Lower leg skin (tissue), 3 donors: ENCODE measurements around the gene FAIM2.

Source experiments
- CTCF ChIP-seq, 3 donors: fragments of 450-650 bp; IDR thresholded peaks; one replicate each; pipeline ENCODE4 v1.5.1; 2016; ENCODE audit warnings: antibody characterized with exemption in 3 of 3, mild to moderate bottlenecking in 3 of 3, moderate library complexity in 2 of 3
- POLR2A ChIP-seq, 2 donors: fragments of 450-650 bp; IDR thresholded peaks; one replicate each; pipeline ENCODE4 v1.6.1; 2016 to 2017; ENCODE audit warnings: antibody characterized with exemption in 2 of 2, mild to moderate bottlenecking in 1 of 2, moderate library complexity in 1 of 2

- TF ChIP-seq CTCF (IDR thresholded peaks at IDR 0.05) (no peak), POLR2A (IDR thresholded peaks at IDR 0.05) (no peak)
Measured at GRCh38 chr12:49917166-49917787, 13.6 kb upstream of the FAIM2 start.
